Midbrain (tissue), 1 donor: ENCODE measurements around the gene GRB2.
"Not testable (repeated sequence)": the region's sequence is repeated elsewhere in the genome, so short reads cannot be mapped to it uniquely, and the experiment has no call there.

Experiments used
- DNase-seq: peaks from one replicate; lab custom pipeline; 2025; lab: John Stamatoyannopoulos, UW

Gene GRB2

GRCh38 chr17:75285123-75285522 is 120.4 kb downstream of the GRB2 start:
- no peak for DNase-seq

DNA sequence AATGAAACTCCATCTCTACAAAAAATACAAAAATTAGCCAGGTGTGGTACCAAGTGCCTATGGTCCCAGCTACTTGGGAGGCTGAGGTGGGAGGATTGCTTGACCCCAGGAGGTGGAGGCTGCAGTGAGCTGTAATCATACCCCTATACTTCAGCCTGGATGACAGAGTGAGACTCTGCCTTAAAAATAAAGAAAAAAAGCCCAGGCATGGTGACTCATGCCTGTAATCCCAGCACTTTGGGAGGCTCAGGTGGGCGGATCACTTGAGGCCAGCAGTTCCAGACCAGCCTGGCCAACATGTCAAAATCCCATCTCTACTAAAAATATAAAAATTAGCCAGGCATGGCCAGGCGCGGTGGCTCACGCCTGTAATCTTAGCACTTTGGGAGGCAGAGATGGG is 125.3 kb downstream of the GRB2 start:
- not testable (repeated sequence) for DNase-seq

GRCh38 chr17:75277664-75278071 is 127.8 kb downstream of the GRB2 start:
- no peak for DNase-seq

GRCh38 chr17:75273977-75274708 is 131.3 kb downstream of the GRB2 start:
- DNase-seq: no peak

DNA sequence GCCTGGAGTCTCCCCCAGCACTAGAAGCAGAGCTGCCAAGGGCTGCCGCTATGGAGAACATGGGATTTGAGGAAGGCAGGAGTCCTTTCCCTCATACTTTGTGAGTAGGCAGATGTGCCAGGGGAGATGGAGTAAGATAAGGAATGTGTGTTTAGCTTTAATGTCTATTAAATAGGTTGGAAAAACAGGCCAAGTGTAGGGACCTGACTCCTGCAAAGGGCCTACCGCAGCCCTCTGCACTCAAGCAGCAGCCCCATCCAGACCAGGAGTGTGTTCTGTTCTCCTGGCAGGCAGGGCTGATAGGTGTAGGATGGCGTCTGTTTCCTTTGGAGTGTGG is 132.7 kb downstream of the GRB2 start:
- no peak for DNase-seq

GRCh38 chr17:75271955-75272847 is 133.3 kb downstream of the GRB2 start:
- no peak for DNase-seq

DNA sequence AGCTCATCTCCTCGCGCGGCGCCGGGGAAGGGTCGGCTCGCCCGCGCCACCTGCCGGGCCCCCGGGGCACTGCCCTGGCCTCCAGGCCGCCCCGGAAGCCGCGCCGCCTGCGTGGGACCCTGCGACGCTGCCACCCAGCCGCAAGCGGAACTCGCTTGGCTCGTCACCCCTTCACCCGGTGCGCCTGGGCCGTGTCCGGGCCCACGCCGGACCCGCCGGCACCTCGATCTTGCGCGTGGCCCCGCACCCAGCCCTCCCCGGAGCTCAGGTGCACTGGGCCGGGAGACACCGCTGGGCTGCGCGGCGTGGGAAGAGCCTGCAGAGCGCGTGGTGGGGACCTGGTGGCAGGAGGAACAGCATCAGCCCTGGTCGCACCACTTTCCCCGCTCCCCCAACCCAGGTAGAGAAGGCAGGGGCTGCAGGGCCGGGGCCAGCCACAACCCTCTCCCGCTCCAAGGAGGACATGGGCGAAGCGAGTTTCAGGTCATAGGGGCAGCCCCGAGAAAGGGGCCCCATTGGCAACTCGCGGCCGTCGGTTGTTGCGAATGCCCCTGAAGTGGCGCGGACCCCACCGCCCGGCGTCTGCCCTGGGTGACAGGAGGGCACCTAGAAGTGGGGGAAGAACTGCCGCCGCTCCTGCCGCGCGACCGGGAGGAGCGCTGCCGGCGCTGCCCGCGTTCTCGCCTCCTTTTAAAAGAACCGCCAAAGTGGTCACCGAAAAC is 134.1 kb downstream of the GRB2 start:
- DNase-seq: peak; percentile 82

GRCh38 chr17:75270966-75271232 is 134.6 kb downstream of the GRB2 start, which contains the start of gene MIF4GD:
Gene MIF4GD, minus strand, starts transcription at chr17:75271231. Its CDS starts 1,036 bp downstream, at chr17:75270195.
- no peak for DNase-seq

- no peak for DNase-seq
Measured at GRCh38 chr17:75270218-75270965, 135.1 kb downstream of the GRB2 start.

GRCh38 chr17:75269844-75270217 is 135.6 kb downstream of the GRB2 start:
- no peak for DNase-seq
